A549 (cell line): ENCODE data around the gene MERTK. TPM values are rescaled to one million over a fixed set of nuclear protein-coding genes. Genes with fewer than 3 reads are reported as not detected.
"Not testable (repeated sequence)": the region's sequence is repeated elsewhere in the genome, so short reads cannot be mapped to it uniquely, and the experiment has no call there.

Source experiments
- ATAC-seq, 2 experiments: fragments of 200-7000 bp in 1 of 2; fragments of >200 bp in 1 of 2; cut with Nextera tagmentation in 1 of 2; cut with Tn5 transposase in 1 of 2; 3 replicates each; pipeline versions ENCODE4 v1.8.0 to v1.9.1; 2018 to 2020; ENCODE audit warnings: mild to moderate bottlenecking in 1 of 2, moderate library complexity in 1 of 2
- CTCF ChIA-PET: fragments of 300-600 bp; sonication (Branson Sonifier 250); formaldehyde crosslinking; extraction: SDS; loops from one replicate; lab custom pipeline; 2021; ENCODE audit warnings: antibody characterized with exemption, inconsistent platforms; lab: Yijun Ruan, JAX
- POLR2A ChIA-PET: fragments of 350-600 bp; formaldehyde crosslinking; extraction: SDS; loops from one replicate; lab custom pipeline; 2021; ENCODE audit warnings: antibody characterized with exemption, inconsistent platforms; lab: Yijun Ruan, JAX
- DNase-seq, 2 experiments: peaks; one replicate each; pipeline versions ENCODE4 v3.0.0 to v3.0.0-alpha.2; 2011 to 2016; ENCODE audit warnings: low read depth in 1 of 2, low spot score in 1 of 2
- FAIRE-seq: peaks from 2 replicates; lab custom pipeline; 2011; peaks lifted over from hg19 to GRCh38; lab: Jason Lieb, UNC
- H3K27ac ChIP-seq, 2 experiments: fragments of >200 bp; sonication (Bioruptor Twin); formaldehyde crosslinking; 3 replicates each; pipeline ENCODE4 v1.5.1; 2016 to 2017
- H3K4me1 ChIP-seq: fragments of >200 bp; sonication (Bioruptor Twin); formaldehyde crosslinking; 3 replicates; pipeline ENCODE4 v1.6.1; 2016
- H3K4me2 ChIP-seq: fragments of >200 bp; sonication (Bioruptor Twin); formaldehyde crosslinking; 3 replicates; pipeline ENCODE4 v1.6.1; 2016
- H3K4me3 ChIP-seq: fragments of >200 bp; sonication (Bioruptor Twin); formaldehyde crosslinking; 3 replicates; pipeline ENCODE4 v1.5.1; 2016
- H3K9me3 ChIP-seq: fragments of >200 bp; sonication (Bioruptor Twin); formaldehyde crosslinking; 3 replicates; pipeline ENCODE4 v1.6.1; 2016
- CBX8 ChIP-seq: fragments of 200-600 bp; sonication (generic); IDR thresholded peaks from 2 replicates; pipeline ENCODE4 v1.6.1; 2016
- CEBPB ChIP-seq, 2 experiments: fragments of >200 bp in 1 of 2; sonication (Bioruptor Twin) in 1 of 2; formaldehyde crosslinking in 1 of 2; IDR thresholded peaks; 2 replicates each; pipeline ENCODE4 v1.6.1; 2012 to 2016
- CHD2 ChIP-seq: fragments of 150-350 bp; IDR thresholded peaks from 2 replicates; pipeline ENCODE4 v1.6.1; 2014; ENCODE audit warnings: low read length; ENCODE audit not compliant: partially characterized antibody
- FOXS1 ChIP-seq: fragments of 250-450 bp; sonication (Bioruptor Pico); IDR thresholded peaks from 2 replicates; pipeline ENCODE4 v1.5.0; 2020; ENCODE audit warnings: mild to moderate bottlenecking, moderate library complexity
- HDAC2 ChIP-seq: fragments of 200-600 bp; sonication (generic); IDR thresholded peaks from 2 replicates; pipeline ENCODE4 v1.6.1; 2016
- HEYL ChIP-seq: fragments of 250-450 bp; sonication (Bioruptor Pico); IDR thresholded peaks from 2 replicates; pipeline ENCODE4 v1.8.0; 2021; ENCODE audit warnings: mild to moderate bottlenecking, moderate library complexity
- HOXB5 ChIP-seq: fragments of 250-450 bp; sonication (Bioruptor Pico); IDR thresholded peaks from 2 replicates; pipeline ENCODE4 v1.5.0; 2020; ENCODE audit warnings: mild to moderate bottlenecking, moderate library complexity
- KDM5A ChIP-seq: fragments of 200-600 bp; sonication (generic); IDR thresholded peaks from 2 replicates; pipeline ENCODE4 v1.6.1; 2016; ENCODE audit warnings: antibody characterized with exemption, mild to moderate bottlenecking
- MAFK ChIP-seq: fragments of 450-650 bp; IDR thresholded peaks from 2 replicates; pipeline ENCODE4 v1.6.1; 2014; ENCODE audit not compliant: partially characterized antibody
- NPAS2 ChIP-seq: fragments of 250-450 bp; sonication (Bioruptor Pico); IDR thresholded peaks from 2 replicates; pipeline ENCODE4 v1.8.0; 2022; ENCODE audit warnings: mild to moderate bottlenecking, moderate library complexity, borderline replicate concordance
- POLR2A ChIP-seq: IDR thresholded peaks from 2 replicates; pipeline ENCODE4 v1.6.1; 2012; ENCODE audit warnings: mild to moderate bottlenecking, low read length
- RAD21 ChIP-seq, 2 experiments: fragments of >200 bp in 1 of 2; sonication (Bioruptor Twin) in 1 of 2; formaldehyde crosslinking in 1 of 2; IDR thresholded peaks in 1 of 2; conservative IDR thresholded peaks in 1 of 2; 2 replicates in 1 of 2; 3 replicates in 1 of 2; pipeline ENCODE4 v1.6.1; 2012 to 2018; ENCODE audit warnings: inconsistent platforms in 1 of 2
- RARB ChIP-seq: fragments of 250-450 bp; sonication (Bioruptor Pico); IDR thresholded peaks from 2 replicates; pipeline ENCODE4 v1.8.0; 2021; ENCODE audit warnings: mild to moderate bottlenecking, moderate library complexity
- TP53 ChIP-seq: fragments of 250-450 bp; sonication (Bioruptor Pico); IDR thresholded peaks from 2 replicates; pipeline ENCODE4 v1.5.0; 2021; ENCODE audit warnings: mild to moderate bottlenecking, moderate library complexity
- ZFP36 ChIP-seq: fragments of 450-650 bp; IDR thresholded peaks from 2 replicates; pipeline ENCODE4 v1.6.1; 2014; ENCODE audit warnings: borderline replicate concordance; ENCODE audit not compliant: partially characterized antibody
- ZNF302 ChIP-seq: fragments of 250-450 bp; sonication (Bioruptor Pico); IDR thresholded peaks from 2 replicates; pipeline ENCODE4 v1.9.0; 2021; ENCODE audit warnings: inconsistent platforms, mild to moderate bottlenecking, moderate library complexity
- WGBS: methylation state at CpG from one replicate; pipeline ENCODE4 v1.1.6; 2017; ENCODE audit errors: missing lambda C conversion rate; 5-methylcytosine and 5-hydroxymethylcytosine counted together
- polyA plus RNA-seq, 4 experiments: library from polyadenylated mRNA; depleted of rRNA in 3 of 4; stranded (reverse); fragments of >200 nt; fragmentation: RNase III in 1 of 4; extraction: RNeasy Plus Mini Kit Qiagen cat#74134 plus additional on column Dnase treatment in 1 of 4; gene quantifications; 2 replicates in 3 of 4; 3 replicates in 1 of 4; pipeline ENCODE4 v1.2.3, GENCODE V29; 2011 to 2017
- TF ChIP-seq, protein P1 (sequence below): fragments of 250-450 bp; sonication (Bioruptor Pico); IDR thresholded peaks from 2 replicates; pipeline ENCODE4 v1.5.0; 2021; ENCODE audit warnings: mild to moderate bottlenecking, moderate library complexity, borderline replicate concordance
- TF ChIP-seq, protein P2 (sequence below): IDR thresholded peaks from 2 replicates; pipeline ENCODE4 v1.6.1; 2012

The MERTK gene
- polyA plus RNA-seq, 2 of the 4 experiments (the other 2 are of a cell fraction), result 1.4 to 4.0 TPM

DNA sequence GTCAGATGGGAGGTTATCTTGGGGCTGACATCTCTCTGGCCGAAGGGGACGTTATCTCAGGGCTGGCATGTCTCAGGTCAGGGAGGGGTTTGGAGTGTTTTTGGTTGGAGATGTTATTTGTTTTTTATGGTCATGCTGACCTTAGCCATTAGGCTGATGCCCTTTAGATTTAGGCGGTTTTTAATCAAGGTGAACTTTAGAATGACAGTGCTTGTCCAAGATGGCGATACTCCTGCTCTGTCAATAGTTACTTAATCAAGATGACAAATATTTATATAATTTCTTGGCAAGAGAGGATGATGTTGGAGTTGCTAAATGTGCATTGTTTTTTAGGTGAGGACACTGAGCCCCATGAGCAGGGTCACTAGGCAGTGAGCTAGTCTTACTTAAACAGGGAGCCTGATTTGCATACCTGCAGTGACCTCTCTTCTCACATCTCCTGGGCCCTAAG is 34.5 kb downstream of the MERTK start (continued):
- TF ChIP-seq, protein P1, sequence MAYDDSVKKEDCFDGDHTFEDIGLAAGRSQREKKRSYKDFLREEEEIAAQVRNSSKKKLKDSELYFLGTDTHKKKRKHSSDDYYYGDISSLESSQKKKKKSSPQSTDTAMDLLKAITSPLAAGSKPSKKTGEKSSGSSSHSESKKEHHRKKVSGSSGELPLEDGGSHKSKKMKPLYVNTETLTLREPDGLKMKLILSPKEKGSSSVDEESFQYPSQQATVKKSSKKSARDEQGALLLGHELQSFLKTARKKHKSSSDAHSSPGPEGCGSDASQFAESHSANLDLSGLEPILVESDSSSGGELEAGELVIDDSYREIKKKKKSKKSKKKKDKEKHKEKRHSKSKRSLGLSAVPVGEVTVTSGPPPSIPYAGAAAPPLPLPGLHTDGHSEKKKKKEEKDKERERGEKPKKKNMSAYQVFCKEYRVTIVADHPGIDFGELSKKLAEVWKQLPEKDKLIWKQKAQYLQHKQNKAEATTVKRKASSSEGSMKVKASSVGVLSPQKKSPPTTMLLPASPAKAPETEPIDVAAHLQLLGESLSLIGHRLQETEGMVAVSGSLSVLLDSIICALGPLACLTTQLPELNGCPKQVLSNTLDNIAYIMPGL, result no peak
- TF ChIP-seq POLR2A (no peak), CBX8 (no peak)
- TF ChIP-seq, all 56 proteins: peak for 0

DNA sequence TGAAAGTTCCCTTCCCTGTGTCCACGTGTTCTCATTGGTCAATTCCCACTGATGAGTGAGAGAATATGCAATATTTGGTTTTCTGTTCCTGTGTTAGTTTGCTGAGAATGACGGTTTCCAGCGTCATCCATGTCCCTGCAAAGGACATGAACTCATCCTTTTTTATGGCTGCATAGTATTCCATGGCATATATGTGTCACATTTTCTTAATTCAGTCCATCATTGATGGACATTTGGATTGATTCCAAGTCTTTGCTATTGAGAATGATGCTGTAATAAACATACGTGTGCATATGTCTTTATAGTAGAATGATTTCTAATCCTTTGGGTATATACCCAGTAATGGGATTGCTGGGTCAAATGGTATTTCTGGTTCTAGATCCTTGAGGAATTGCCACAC is 35.5 kb downstream of the MERTK start:
- CTCF ChIA-PET, ATAC-seq, POLR2A ChIA-PET, H3K27ac ChIP-seq, H3K4me2 ChIP-seq, H3K4me3 ChIP-seq, H3K4me1 ChIP-seq, DNase-seq, H3K9me3 ChIP-seq, FAIRE-seq: not testable (repeated sequence)
- 77% methylated on average over 4 of the region's 4 CpGs for WGBS

DNA sequence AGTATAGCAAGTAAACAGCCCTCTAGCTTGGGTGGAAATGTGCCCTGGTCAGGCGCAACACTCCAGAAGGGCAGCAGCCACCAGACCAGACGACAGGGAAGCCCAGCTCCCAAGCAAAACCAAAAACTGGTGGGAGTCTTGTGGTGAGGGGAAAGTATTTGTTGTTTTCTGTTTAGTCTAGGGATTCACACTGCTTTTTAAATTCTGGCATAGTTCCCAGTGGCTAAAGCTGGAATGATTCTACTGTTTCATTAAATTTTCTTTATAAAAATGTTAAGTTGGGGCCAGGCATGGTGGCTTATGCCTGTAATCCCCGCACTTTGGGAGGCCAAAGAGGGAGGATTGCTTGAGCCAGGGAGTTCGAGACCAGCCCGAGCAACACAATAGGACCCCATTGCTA is 38.5 kb downstream of the MERTK start:
- Histone ChIP-seq H3K27ac (no peak overlapping the region), H3K4me3 (no peak overlapping the region), H3K9me3 (no peaks in the 10 kb centered on the region)
- 81% methylated on average over 5 of the region's 5 CpGs for WGBS
- DNase-seq, result no peak
- CTCF ChIA-PET, result interaction anchor here (1.1 kb wide), 1 partner anchor 46 kb away, joined by 3 read pairs; no protein-coding TSS in a partner anchor
- no peak for TF ChIP-seq RAD21 (conservative IDR thresholded peaks at IDR 0.05 in 1 of 2, IDR thresholded peaks at IDR 0.05 in 1 of 2)
- no peak for TF ChIP-seq MAFK
- TF ChIP-seq KDM5A, result no peak
- no peak for TF ChIP-seq NPAS2 (CRISPR knock-in tag)
- no peak for TF ChIP-seq HOXB5 (CRISPR knock-in tag)
- no peak for TF ChIP-seq CEBPB (IDR thresholded peaks at IDR 0.05)
- no peak for TF ChIP-seq HEYL (CRISPR knock-in tag)
- TF ChIP-seq ZFP36, result no peak
- TF ChIP-seq, protein P1, result no peak
- TF ChIP-seq TP53 (CRISPR knock-in tag), result no peak
- no peak for TF ChIP-seq FOXS1
- TF ChIP-seq HDAC2, result no peak
- no peak for TF ChIP-seq RARB
- TF ChIP-seq CHD2, result no peak
- no peak for TF ChIP-seq ZNF302
- TF ChIP-seq, all 56 proteins: peak for 0
- Histone ChIP-seq H3K4me1 (no peaks in the 10 kb centered on the region), H3K4me2 (no peak overlapping the region)
- no peak for ATAC-seq
- POLR2A ChIA-PET, result no interaction called here
- no peak for FAIRE-seq

DNA sequence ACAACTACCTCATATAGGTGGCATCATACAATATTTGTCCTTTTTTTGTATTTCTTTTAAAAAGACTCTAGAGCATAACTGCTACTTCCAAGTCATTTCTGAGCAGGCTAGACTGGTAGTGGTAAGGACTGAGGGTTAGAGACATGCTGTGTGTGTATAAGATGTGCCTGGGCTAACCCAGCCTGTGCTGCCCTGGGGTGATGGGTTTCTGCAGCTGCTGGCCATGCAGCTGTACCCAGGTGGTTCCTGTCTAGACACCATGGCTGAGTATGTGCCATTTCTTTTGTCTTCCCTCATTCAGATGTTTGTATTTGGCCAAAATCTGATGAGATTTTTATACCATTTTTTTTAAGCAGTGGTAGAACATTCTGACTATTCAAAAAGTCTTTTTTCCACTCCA is 40.0 kb downstream of the MERTK start:
- TF ChIP-seq, protein P1, result no peak
- TF ChIP-seq, protein P2, sequence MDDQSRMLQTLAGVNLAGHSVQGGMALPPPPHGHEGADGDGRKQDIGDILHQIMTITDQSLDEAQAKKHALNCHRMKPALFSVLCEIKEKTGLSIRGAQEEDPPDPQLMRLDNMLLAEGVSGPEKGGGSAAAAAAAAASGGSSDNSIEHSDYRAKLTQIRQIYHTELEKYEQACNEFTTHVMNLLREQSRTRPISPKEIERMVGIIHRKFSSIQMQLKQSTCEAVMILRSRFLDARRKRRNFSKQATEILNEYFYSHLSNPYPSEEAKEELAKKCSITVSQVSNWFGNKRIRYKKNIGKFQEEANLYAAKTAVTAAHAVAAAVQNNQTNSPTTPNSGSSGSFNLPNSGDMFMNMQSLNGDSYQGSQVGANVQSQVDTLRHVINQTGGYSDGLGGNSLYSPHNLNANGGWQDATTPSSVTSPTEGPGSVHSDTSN, result no peak
- TF ChIP-seq, all 56 proteins: peak for 0
- POLR2A ChIA-PET, result no interaction called here
- H3K4me2 ChIP-seq, result no peak overlapping the region
- no peak for ATAC-seq
- H3K27ac ChIP-seq, result no peak overlapping the region
- CTCF ChIA-PET, result no interaction called here
- H3K4me1 ChIP-seq, result no peaks in the 10 kb centered on the region
- FAIRE-seq, result no peak
- no peaks in the 10 kb centered on the region for H3K9me3 ChIP-seq
- no peak for DNase-seq
- no peak overlapping the region for H3K4me3 ChIP-seq
